Psoas muscle (tissue), 8 donors: Measurements from ENCODE around the gene TPD52L1. TPM values are rescaled to one million over a fixed set of nuclear protein-coding genes. Genes with fewer than 3 reads are reported as not detected.

Source experiments
- ATAC-seq, 4 donors: fragments of 200-7000 bp; cut with Tn5 transposase; one replicate each; pipeline ENCODE4 v1.9.1; 2020; ENCODE audit warnings: moderate library complexity in 3 of 4, mild to moderate bottlenecking in 2 of 4
- DNase-seq, 2 donors: peaks; one replicate each; pipeline ENCODE4 v3.0.0-alpha.2; 2020
- H3K27ac ChIP-seq: fragments of 200-600 bp; one replicate; pipeline ENCODE4 v1.8.0; 2022
- H3K27me3 ChIP-seq, 3 donors: fragments of 200-600 bp in 1 of 3; one replicate each; pipeline versions ENCODE4 v1.6.1 to v1.8.0; 2013 to 2022; ENCODE audit warnings: low read length in 2 of 3, mild to moderate bottlenecking in 2 of 3, moderate library complexity in 1 of 3; ENCODE audit not compliant: insufficient read depth in 3 of 3
- H3K36me3 ChIP-seq, 2 donors: fragments of 200-600 bp in 1 of 2; one replicate each; pipeline versions ENCODE4 v1.6.1 to v1.8.0; 2013 to 2022; ENCODE audit warnings: low read depth in 1 of 2, mild to moderate bottlenecking in 1 of 2, moderate library complexity in 1 of 2; ENCODE audit not compliant: insufficient read depth in 1 of 2
- H3K4me1 ChIP-seq: fragments of 200-600 bp; one replicate; pipeline ENCODE4 v1.8.0; 2022
- H3K4me3 ChIP-seq: fragments of 200-600 bp; one replicate; pipeline ENCODE4 v1.8.0; 2022; ENCODE audit warnings: mild to moderate bottlenecking
- H3K9me3 ChIP-seq: fragments of 200-600 bp; one replicate; pipeline ENCODE4 v1.8.0; 2022
- CTCF ChIP-seq: fragments of 200-600 bp; IDR thresholded peaks from one replicate; pipeline ENCODE4 v1.8.0; 2022; ENCODE audit warnings: antibody characterized with exemption
- WGBS, 3 donors: extraction: QIAGEN DNeasy Blood & Tissue Kit; methylation state at CpG; one replicate each; pipeline versions ENCODE4 v1.1.6 to v1.1.7; 2013; 5-methylcytosine and 5-hydroxymethylcytosine counted together
- intact Hi-C, 2 donors: fragments of 100-400 bp; cut with DNase I; formaldehyde crosslinking; loops; one replicate each; pipeline versions ENCODE4 v1.11.0 to v1.14.2; 2022
- polyA plus RNA-seq, 3 donors: library from polyadenylated mRNA; stranded (reverse); fragments of 200-250 nt; gene quantifications; one replicate each; pipeline ENCODE4 v1.2.3, GENCODE V29; 2013
- total RNA-seq, 4 donors: library from RNA; stranded (reverse); fragmentation: NEBNext Ultra II Directional in 2 of 4; extraction: Animal tissue kit (Norgen Biotek cat#: 25700) in 2 of 4; gene quantifications; one replicate each; pipeline versions ENCODE4 v1.2.1 to v1.2.4, GENCODE V29; 2021 to 2023
- donor health status: healthy with polysubstance abuse.
- donor health status: DM: no; HTN: no; CAD: no; lungs with moderate emphysema.
- donor health status: Bipolar disorder and iron deficiency.
- donor health status: healthy.
- donor health status: DM: yes; HTN: yes; CAD: no.
- donor health status: DM: no; HTN: no; CAD: no.
- donor health status: DM: no; HTN: no; CAD: no.
- donor health status: DM: yes; HTN: yes; CAD: no.

Gene TPD52L1
- total and polyA plus RNA-seq, 7 donors, result 51.8 to 150 (median 106) TPM

- WGBS, 3 donors, result 77 to 82% (median 80%) methylated on average over 5 of the region's 5 CpGs
- Histone ChIP-seq H3K36me3 (no peaks in the 10 kb centered on the region), H3K4me3 (no peak overlapping the region), H3K27me3 (no peaks in the 10 kb centered on the region), H3K27ac (no peak overlapping the region), H3K4me1 (peaks cover 54% of the 10 kb centered on the region), H3K9me3 (no peaks in the 10 kb centered on the region)
- TF ChIP-seq CTCF, result no peak
- intact Hi-C loops, result no loop called here
- ATAC-seq, result no peak
- DNase-seq, result no peak
Measured at GRCh38 chr6:125208625-125209249, 55.2 kb downstream of the TPD52L1 start.

GRCh38 chr6:125210667-125211066 is 57.1 kb downstream of the TPD52L1 start:
- ATAC-seq (no peak), DNase-seq (no peak)
- Histone ChIP-seq H3K27me3 (no peaks in the 10 kb centered on the region), H3K4me1 (peaks cover 61% of the 10 kb centered on the region), H3K27ac (no peak overlapping the region), H3K9me3 (no peaks in the 10 kb centered on the region), H3K4me3 (no peak overlapping the region), H3K36me3 (no peaks in the 10 kb centered on the region)
- WGBS, 3 donors, result 95 to 97% (median 96%) methylated on average over 3 of the region's 3 CpGs
- intact Hi-C loops, result loop anchor here in 1 of 2 donors (5.0 kb wide), 1 partner anchor 58 kb away; the partner anchor contains the start of gene TPD52L1
- no peak for TF ChIP-seq CTCF

GRCh38 chr6:125211352-125211751 is 57.8 kb downstream of the TPD52L1 start:
- Histone ChIP-seq H3K36me3 (no peaks in the 10 kb centered on the region), H3K27me3 (no peaks in the 10 kb centered on the region), H3K9me3 (no peaks in the 10 kb centered on the region), H3K4me3 (no peak overlapping the region), H3K4me1 (peaks cover 61% of the 10 kb centered on the region), H3K27ac (no peak overlapping the region)
- no peak for DNase-seq
- no peak for TF ChIP-seq CTCF
- intact Hi-C loops, result loop anchor here in 1 of 2 donors (5.0 kb wide), 1 partner anchor 59 kb away; the partner anchor contains the start of gene TPD52L1
- 80 to 91% (median 87%) methylated on average over 6 of the region's 6 CpGs for WGBS, 3 donors
- ATAC-seq, result no peak

- intact Hi-C loops, result loop anchor here in 1 of 2 donors (5.0 kb wide), 1 partner anchor 60 kb away; the partner anchor contains the start of gene TPD52L1
- no peaks in the 10 kb centered on the region for H3K27me3 ChIP-seq
- WGBS, 3 donors, result 23 to 41% (median 28%) methylated on average over 2 of the region's 2 CpGs
- H3K27ac ChIP-seq, result peak overlapping the region; percentile 60
- no peaks in the 10 kb centered on the region for H3K36me3 ChIP-seq
- H3K9me3 ChIP-seq, result no peaks in the 10 kb centered on the region
- DNase-seq, result no peak
- TF ChIP-seq CTCF, result no peak
- H3K4me1 ChIP-seq, result peaks cover 61% of the 10 kb centered on the region
- H3K4me3 ChIP-seq, result no peak overlapping the region
- peak in 1 of 4 donors; percentile 33 for ATAC-seq
Measured at GRCh38 chr6:125212377-125212776, 58.8 kb downstream of the TPD52L1 start.
